ENCODE measurements around the gene HBQ1. TPM values are rescaled to one million over a fixed set of nuclear protein-coding genes. Genes with fewer than 3 reads are reported as not detected.
A peak's percentile ranks its signal among the peaks of the same experiment; 100 is the strongest.

The HBQ1 gene
- total RNA-seq = not detected in 2 replicates

- DNase-seq (ENCODE audit: low read depth) = peak; percentile 34
- peak; percentile 41 for TF ChIP-seq CTCF (IDR thresholded peaks at IDR 0.05; ENCODE audit: insufficient read depth, low read depth, low read length)
- H3K4me3 ChIP-seq (ENCODE audit: low read depth, low read length) = peak within 1 kb of the TSS; percentile 50
These were observed at the start of gene HBQ1 for GRCh38 chr16:180101-180675. Gene HBQ1 (plus strand): TSS chr16:180459. CDS start chr16:180487, 28 bp downstream.

- no peak for TF ChIP-seq CTCF (IDR thresholded peaks at IDR 0.05; ENCODE audit: insufficient read depth, low read depth, low read length)
- no peak for DNase-seq (ENCODE audit: low read depth)
- H3K4me3 ChIP-seq (ENCODE audit: low read depth, low read length) = no peak overlapping the region
These were observed 49.6 kb upstream of the HBQ1 start for GRCh38 chr16:130533-131173.

GRCh38 chr16:132120-132519 is 48.1 kb upstream of the HBQ1 start:
- H3K4me3 ChIP-seq (ENCODE audit: low read depth, low read length) = no peak overlapping the region
- DNase-seq (ENCODE audit: low read depth) = no peak
- no peak for TF ChIP-seq CTCF (IDR thresholded peaks at IDR 0.05; ENCODE audit: insufficient read depth, low read depth, low read length)

- no peak for TF ChIP-seq CTCF (IDR thresholded peaks at IDR 0.05; ENCODE audit: insufficient read depth, low read depth, low read length)
- DNase-seq (ENCODE audit: low read depth) = no peak
- no peak overlapping the region for H3K4me3 ChIP-seq (ENCODE audit: low read depth, low read length)
These were observed 46.5 kb upstream of the HBQ1 start for GRCh38 chr16:133716-134115.

- peak overlapping the region; percentile 75 for H3K4me3 ChIP-seq (ENCODE audit: low read depth, low read length)
- peak; percentile 14 for DNase-seq (ENCODE audit: low read depth)
These were observed 42.2 kb upstream of the HBQ1 start for GRCh38 chr16:138049-138417.

GRCh38 chr16:140175-140857 is 39.9 kb upstream of the HBQ1 start:
- TF ChIP-seq CTCF (IDR thresholded peaks at IDR 0.05; ENCODE audit: insufficient read depth, low read depth, low read length) = peak; percentile 4
- H3K4me3 ChIP-seq (ENCODE audit: low read depth, low read length) = no peak overlapping the region

More at GRCh38 chr16:138049-138417, 42.2 kb upstream of the HBQ1 start:
- no peak for TF ChIP-seq CTCF (IDR thresholded peaks at IDR 0.05; ENCODE audit: insufficient read depth, low read depth, low read length)

More at GRCh38 chr16:140175-140857, 39.9 kb upstream of the HBQ1 start:
- DNase-seq (ENCODE audit: low read depth) = no peak
